ENCODE data around the gene DEDD2.
"Not testable (repeated sequence)": the region's sequence is repeated elsewhere in the genome, so short reads cannot be mapped to it uniquely, and the experiment has no call there.

Gene DEDD2, protein sequence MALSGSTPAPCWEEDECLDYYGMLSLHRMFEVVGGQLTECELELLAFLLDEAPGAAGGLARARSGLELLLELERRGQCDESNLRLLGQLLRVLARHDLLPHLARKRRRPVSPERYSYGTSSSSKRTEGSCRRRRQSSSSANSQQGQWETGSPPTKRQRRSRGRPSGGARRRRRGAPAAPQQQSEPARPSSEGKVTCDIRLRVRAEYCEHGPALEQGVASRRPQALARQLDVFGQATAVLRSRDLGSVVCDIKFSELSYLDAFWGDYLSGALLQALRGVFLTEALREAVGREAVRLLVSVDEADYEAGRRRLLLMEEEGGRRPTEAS

DNA sequence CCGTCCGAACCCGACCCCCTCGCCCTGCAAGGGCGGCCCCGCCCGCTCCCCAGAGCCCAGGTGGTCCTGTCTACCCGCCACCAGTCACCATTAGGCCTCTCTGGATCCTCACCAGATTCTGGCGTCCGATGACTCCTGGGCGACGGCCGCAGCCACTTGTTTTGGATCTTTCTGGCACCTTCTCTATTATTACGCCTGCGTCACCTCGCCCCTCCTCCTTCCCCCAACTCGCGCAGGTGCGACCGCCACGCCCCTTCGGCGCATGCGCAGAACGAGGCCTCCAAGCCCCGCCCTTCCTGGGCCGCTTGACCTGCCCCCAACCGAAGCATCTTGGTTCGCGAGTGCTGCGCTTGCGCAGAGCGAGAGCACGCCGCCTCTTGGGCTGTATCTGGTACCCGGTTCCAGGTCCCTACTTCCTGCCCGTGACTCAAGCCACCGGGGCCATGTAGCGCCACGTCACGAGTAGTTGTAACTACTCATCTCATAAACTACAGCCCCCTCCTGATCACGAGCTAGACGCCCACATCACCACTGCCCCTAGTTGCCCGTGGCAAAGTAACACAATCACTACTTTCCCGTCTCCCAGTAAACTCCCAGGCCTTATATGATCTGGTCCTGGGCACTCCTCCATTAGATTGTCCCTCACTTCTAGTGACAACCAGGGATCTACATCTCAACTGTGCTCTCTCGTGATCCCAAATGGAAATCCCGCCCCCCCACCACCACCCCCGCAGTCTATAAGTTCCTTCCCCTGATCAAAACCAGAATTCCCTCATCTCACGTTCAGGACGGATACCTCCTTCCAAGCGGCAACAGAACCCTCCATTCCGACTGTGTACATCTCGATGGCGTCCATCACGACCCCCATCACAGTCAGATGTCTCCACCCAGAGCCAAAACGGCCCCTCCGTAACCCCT, at the start of gene DEDD2:
Gene DEDD2, minus strand, starts transcription at position 158 of the 918 bp plus-strand sequence. CDS start 670 bp downstream, outside the sequence.
- TF ChIP-seq POLR2A (IDR thresholded peaks at IDR 0.05; ENCODE audit: low read length) (peak; percentile 92), GATA1 (IDR thresholded peaks at IDR 0.05; ENCODE audit: low read depth, low read length) (no peak)
- DNase-seq: peak; percentile 98 to 99

GRCh38 chr19:42266928-42267603, 49.6 kb upstream of the DEDD2 start:
- DNase-seq: not testable (repeated sequence)

GRCh38 chr19:42266105-42266504, 48.6 kb upstream of the DEDD2 start:
- not testable (repeated sequence) for DNase-seq

DNA sequence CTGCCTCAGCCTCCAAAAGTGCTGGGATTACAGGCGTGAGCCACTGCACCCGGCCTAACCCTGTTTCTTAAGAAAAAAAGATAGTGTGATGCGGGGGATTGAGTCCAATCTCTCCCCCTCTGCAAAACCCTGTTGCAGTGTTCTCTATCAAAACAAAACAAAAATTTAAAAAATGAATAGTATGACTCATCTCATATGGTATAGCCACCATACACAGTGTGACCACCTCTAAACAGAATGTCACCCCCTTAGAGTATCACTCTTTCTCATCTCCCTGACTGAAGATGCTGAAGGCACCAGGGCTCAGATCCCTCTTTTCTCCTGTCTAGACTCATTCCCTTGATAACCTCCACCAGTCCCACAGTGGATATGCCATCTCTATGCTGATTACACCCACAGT, 44.3 kb upstream of the DEDD2 start:
- DNase-seq: no peak
- no peak for TF ChIP-seq POLR2A (IDR thresholded peaks at IDR 0.05; ENCODE audit: low read length)
- no peak for TF ChIP-seq GATA1 (IDR thresholded peaks at IDR 0.05; ENCODE audit: low read depth, low read length)

DNA sequence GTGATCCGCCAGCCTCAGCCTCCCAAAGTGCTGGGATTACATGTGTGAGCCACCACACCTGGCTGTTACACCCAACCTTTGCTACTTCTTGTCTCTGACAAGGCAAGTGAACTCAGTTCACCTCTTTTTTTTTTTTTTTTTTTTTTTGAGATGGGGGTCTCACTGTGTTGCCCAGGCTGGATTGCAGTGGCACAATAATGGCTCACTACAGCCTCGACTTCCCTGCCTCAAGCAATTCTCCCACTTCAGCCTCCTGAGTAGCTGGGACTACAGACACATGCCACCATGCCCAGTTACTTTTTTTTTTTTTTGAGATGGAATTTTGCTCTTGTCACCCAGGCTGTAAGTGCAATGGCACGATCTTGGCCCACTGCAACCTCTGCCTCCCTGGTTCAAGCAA, 40.4 kb upstream of the DEDD2 start:
- not testable (repeated sequence) for DNase-seq

- DNase-seq: no peak
- TF ChIP-seq GATA1 (IDR thresholded peaks at IDR 0.05; ENCODE audit: low read depth, low read length) (no peak), POLR2A (IDR thresholded peaks at IDR 0.05; ENCODE audit: low read length) (no peak)
Measured at GRCh38 chr19:42255766-42256745, 38.6 kb upstream of the DEDD2 start.

- no peak for TF ChIP-seq GATA1 (IDR thresholded peaks at IDR 0.05; ENCODE audit: low read depth, low read length)
- TF ChIP-seq POLR2A (IDR thresholded peaks at IDR 0.05; ENCODE audit: low read length): peak; percentile 74
- peak; percentile 94 to 98 for DNase-seq
Measured at GRCh38 chr19:42254850-42255765, 37.6 kb upstream of the DEDD2 start, which contains the start of gene ERF. TSS of gene ERF (minus strand) at chr19:42255128. CDS start at chr19:42254999, 129 bp downstream.

GRCh38 chr19:42254089-42254849, 36.8 kb upstream of the DEDD2 start:
- peak; percentile 75 to 77 for DNase-seq
- TF ChIP-seq POLR2A (IDR thresholded peaks at IDR 0.05; ENCODE audit: low read length): no peak
- TF ChIP-seq GATA1 (IDR thresholded peaks at IDR 0.05; ENCODE audit: low read depth, low read length): no peak

DNA sequence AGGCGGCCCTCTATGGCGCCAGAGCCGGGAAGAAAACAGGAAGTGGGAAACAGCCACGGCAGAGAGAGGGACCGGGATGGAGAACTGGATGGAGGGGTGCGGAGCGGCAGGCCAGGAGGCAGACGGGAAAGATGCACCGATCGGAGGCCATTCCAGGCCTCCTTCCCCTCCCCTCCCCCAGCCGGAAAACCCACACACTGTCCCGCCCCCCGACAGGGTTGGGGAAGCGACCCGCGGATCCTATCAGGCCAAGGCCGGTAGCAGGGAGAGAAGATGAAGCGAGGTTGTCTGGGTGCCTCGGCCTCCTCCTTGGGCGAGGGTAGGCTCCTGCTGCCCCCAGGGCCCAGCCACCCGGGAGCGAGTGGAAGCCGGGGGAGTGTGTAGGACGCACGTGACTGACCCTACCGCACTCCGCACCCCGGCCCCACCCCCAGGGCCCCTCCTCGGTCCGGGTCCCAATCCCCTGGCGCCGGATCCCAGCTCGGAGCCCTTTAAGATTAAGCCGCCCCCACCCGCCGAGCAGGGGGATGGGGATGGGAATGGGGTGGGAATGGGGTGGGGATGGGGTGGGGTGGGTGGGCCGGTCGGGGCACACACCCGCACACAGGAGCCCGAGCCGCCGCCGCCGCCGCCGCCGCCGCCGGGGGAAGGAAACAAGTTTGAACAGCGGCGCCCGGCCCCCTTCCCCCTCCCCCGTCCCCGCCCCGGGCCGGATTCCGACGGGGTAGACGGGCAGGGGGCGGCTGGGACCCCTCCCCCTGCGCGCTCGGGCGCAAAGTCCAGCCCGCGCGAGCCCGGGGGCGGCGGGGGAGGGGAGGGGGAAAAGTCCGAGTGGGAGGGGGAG, 36.0 kb upstream of the DEDD2 start:
- peak; percentile 64 to 72 for DNase-seq
- TF ChIP-seq GATA1 (IDR thresholded peaks at IDR 0.05; ENCODE audit: low read depth, low read length) (no peak), POLR2A (IDR thresholded peaks at IDR 0.05; ENCODE audit: low read length) (no peak)

- peak; percentile 37 to 54 for DNase-seq
- TF ChIP-seq GATA1 (IDR thresholded peaks at IDR 0.05; ENCODE audit: low read depth, low read length) (no peak), POLR2A (IDR thresholded peaks at IDR 0.05; ENCODE audit: low read length) (no peak)
Measured at GRCh38 chr19:42252365-42253244, 35.1 kb upstream of the DEDD2 start.

Measured in erythroblast (primary cell).